SK-N-SH treated with all-trans-retinoic acid at 6 μM for 48 hours (cell line): ENCODE results near the gene XPO6.

Experiments
- ARNTL ChIP-seq: fragments of 450-650 bp; formaldehyde crosslinking; IDR thresholded peaks from 2 replicates; pipeline ENCODE4 v1.5.0; 2020; ENCODE audit warnings: low read depth, mild to moderate bottlenecking, moderate library complexity, borderline replicate concordance
- GLIS3 ChIP-seq: fragments of 250-450 bp; sonication (Bioruptor Pico); IDR thresholded peaks from 2 replicates; pipeline ENCODE4 v1.5.0; 2020; ENCODE audit warnings: mild to moderate bottlenecking, moderate library complexity
- POU6F1 ChIP-seq: fragments of 250-450 bp; sonication (Bioruptor Pico); IDR thresholded peaks from 2 replicates; pipeline ENCODE4 v1.8.0; 2021; ENCODE audit warnings: low read depth, mild to moderate bottlenecking, moderate library complexity, borderline replicate concordance
- RARB ChIP-seq: fragments of 250-450 bp; sonication (Bioruptor Pico); IDR thresholded peaks from 2 replicates; pipeline ENCODE4 v1.8.0; 2021; ENCODE audit warnings: mild to moderate bottlenecking, moderate library complexity
- TOX ChIP-seq: fragments of 250-450 bp; sonication (Bioruptor Pico); IDR thresholded peaks from 2 replicates; pipeline ENCODE4 v1.8.0; 2021; ENCODE audit warnings: mild to moderate bottlenecking, moderate library complexity, borderline replicate concordance
- ZC3H10 ChIP-seq: fragments of 250-450 bp; sonication (Bioruptor Pico); IDR thresholded peaks from 2 replicates; pipeline ENCODE4 v1.5.1; 2021; ENCODE audit warnings: mild to moderate bottlenecking, moderate library complexity
- ZFP3 ChIP-seq: fragments of 250-450 bp; sonication (Bioruptor Pico); IDR thresholded peaks from 2 replicates; pipeline ENCODE4 v1.5.0; 2020; ENCODE audit warnings: mild to moderate bottlenecking, moderate library complexity
- ZFP30 ChIP-seq: fragments of 450-650 bp; formaldehyde crosslinking; IDR thresholded peaks from 2 replicates; pipeline ENCODE4 v1.5.0; 2022; ENCODE audit warnings: mild to moderate bottlenecking, moderate library complexity
- ZNF565 ChIP-seq: fragments of 450-650 bp; formaldehyde crosslinking; conservative IDR thresholded peaks from 2 replicates; pipeline ENCODE4 v1.5.0; 2020; ENCODE audit warnings: low read depth, mild to moderate bottlenecking, moderate library complexity
- TF ChIP-seq, protein P1 (sequence below): fragments of 250-450 bp; sonication (Bioruptor Pico); IDR thresholded peaks from 2 replicates; pipeline ENCODE4 v1.5.1; 2020; ENCODE audit warnings: low read depth, mild to moderate bottlenecking, moderate library complexity
- TF ChIP-seq, protein P2 (sequence below): fragments of 250-450 bp; sonication (Bioruptor Pico); IDR thresholded peaks from 2 replicates; pipeline ENCODE4 v1.8.0; 2020; ENCODE audit warnings: mild to moderate bottlenecking, moderate library complexity, borderline replicate concordance

GRCh38 chr16:28167221-28167620 lies 44.5 kb downstream of the XPO6 start:
- TF ChIP-seq GLIS3 (CRISPR knock-in tag) (no peak), TOX (CRISPR knock-in tag) (no peak), ZFP3 (CRISPR knock-in tag) (no peak), ZNF565 (CRISPR knock-in tag) (no peak), ARNTL (CRISPR knock-in tag) (no peak), ZC3H10 (CRISPR knock-in tag) (no peak), RARB (CRISPR knock-in tag) (no peak), POU6F1 (CRISPR knock-in tag) (no peak), ZFP30 (CRISPR knock-in tag) (no peak)
- TF ChIP-seq, protein P1, sequence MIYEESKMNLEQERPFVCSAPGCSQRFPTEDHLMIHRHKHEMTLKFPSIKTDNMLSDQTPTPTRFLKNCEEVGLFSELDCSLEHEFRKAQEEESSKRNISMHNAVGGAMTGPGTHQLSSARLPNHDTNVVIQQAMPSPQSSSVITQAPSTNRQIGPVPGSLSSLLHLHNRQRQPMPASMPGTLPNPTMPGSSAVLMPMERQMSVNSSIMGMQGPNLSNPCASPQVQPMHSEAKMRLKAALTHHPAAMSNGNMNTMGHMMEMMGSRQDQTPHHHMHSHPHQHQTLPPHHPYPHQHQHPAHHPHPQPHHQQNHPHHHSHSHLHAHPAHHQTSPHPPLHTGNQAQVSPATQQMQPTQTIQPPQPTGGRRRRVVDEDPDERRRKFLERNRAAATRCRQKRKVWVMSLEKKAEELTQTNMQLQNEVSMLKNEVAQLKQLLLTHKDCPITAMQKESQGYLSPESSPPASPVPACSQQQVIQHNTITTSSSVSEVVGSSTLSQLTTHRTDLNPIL (CRISPR knock-in tag) = no peak
- TF ChIP-seq, protein P2, sequence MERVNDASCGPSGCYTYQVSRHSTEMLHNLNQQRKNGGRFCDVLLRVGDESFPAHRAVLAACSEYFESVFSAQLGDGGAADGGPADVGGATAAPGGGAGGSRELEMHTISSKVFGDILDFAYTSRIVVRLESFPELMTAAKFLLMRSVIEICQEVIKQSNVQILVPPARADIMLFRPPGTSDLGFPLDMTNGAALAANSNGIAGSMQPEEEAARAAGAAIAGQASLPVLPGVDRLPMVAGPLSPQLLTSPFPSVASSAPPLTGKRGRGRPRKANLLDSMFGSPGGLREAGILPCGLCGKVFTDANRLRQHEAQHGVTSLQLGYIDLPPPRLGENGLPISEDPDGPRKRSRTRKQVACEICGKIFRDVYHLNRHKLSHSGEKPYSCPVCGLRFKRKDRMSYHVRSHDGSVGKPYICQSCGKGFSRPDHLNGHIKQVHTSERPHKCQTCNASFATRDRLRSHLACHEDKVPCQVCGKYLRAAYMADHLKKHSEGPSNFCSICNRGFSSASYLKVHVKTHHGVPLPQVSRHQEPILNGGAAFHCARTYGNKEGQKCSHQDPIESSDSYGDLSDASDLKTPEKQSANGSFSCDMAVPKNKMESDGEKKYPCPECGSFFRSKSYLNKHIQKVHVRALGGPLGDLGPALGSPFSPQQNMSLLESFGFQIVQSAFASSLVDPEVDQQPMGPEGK (CRISPR knock-in tag) = no peak
